Thoracic aorta (tissue), 2 donors: ENCODE data around the gene DNAJC11. TPM values are rescaled to one million over a fixed set of nuclear protein-coding genes. Genes with fewer than 3 reads are reported as not detected.

ENCODE experiments used
- ATAC-seq: fragments of 150-250 bp; one replicate; pipeline ENCODE4 v1.8.0; 2017; ENCODE audit warnings: low read depth; ENCODE audit not compliant: insufficient number of reproducible peaks, low FRiP score
- DNase-seq: peaks from one replicate; pipeline ENCODE4 v3.0.0-alpha.2; 2020; ENCODE audit warnings: low spot score
- H3K27ac ChIP-seq, 2 donors: fragments of 200-600 bp; sonication (generic); 1 replicate in 1 of 2; 2 replicates in 1 of 2; pipeline ENCODE4 v1.5.1; 2016; ENCODE audit warnings: mild to moderate bottlenecking in 2 of 2, moderate library complexity in 2 of 2
- H3K27me3 ChIP-seq: fragments of 200-600 bp; sonication (generic); replicated peaks from 2 replicates; pipeline ENCODE4 v1.6.0; 2016; ENCODE audit warnings: mild to moderate bottlenecking; ENCODE audit not compliant: insufficient read depth
- H3K36me3 ChIP-seq: fragments of 200-600 bp; sonication (generic); one replicate; pipeline ENCODE4 v1.5.1; 2016
- H3K4me1 ChIP-seq, 2 donors: fragments of 200-600 bp; sonication (generic); 1 replicate in 1 of 2; 2 replicates in 1 of 2; pipeline versions ENCODE4 v1.5.1 to v1.6.0; 2016; ENCODE audit warnings: low read depth in 2 of 2, mild to moderate bottlenecking in 1 of 2; ENCODE audit not compliant: control insufficient read depth in 1 of 2
- H3K4me3 ChIP-seq: fragments of 200-600 bp; sonication (generic); 2 replicates; pipeline ENCODE4 v1.5.1; 2016; ENCODE audit warnings: mild to moderate bottlenecking
- H3K9me3 ChIP-seq: fragments of 200-600 bp; sonication (generic); 2 replicates; pipeline ENCODE4 v1.5.1; 2016
- CTCF ChIP-seq: fragments of 200-600 bp; sonication (generic); IDR thresholded peaks from one replicate; pipeline ENCODE4 v1.5.1; 2019; ENCODE audit warnings: antibody characterized with exemption
- total RNA-seq, 2 donors: library from RNA; depleted of rRNA; stranded (reverse); fragments of >200 nt; gene quantifications; one replicate each; pipeline versions ENCODE4 v1.1.0 to v1.2.3, GENCODE V29; 2016

DNAJC11 gene
- total RNA-seq, 2 donors from 2014 or later: 19.4 to 40.4 TPM

- Histone ChIP-seq H3K27me3 (no peaks in the 10 kb centered on the region), H3K36me3 (no peaks in the 10 kb centered on the region), H3K27ac (no peak overlapping the region), H3K4me1 (peaks cover 12 to 13% of the 10 kb centered on the region in 2 donors), H3K4me3 (no peak overlapping the region), H3K9me3 (no peaks in the 10 kb centered on the region)
- DNase-seq (no peak), ATAC-seq (no peak)
- TF ChIP-seq CTCF: no peak
These were observed 37.5 kb upstream of the DNAJC11 start for GRCh38 chr1:6738987-6739676.

GRCh38 chr1:6732942-6733341 is 31.3 kb upstream of the DNAJC11 start:
- H3K36me3 ChIP-seq: no peaks in the 10 kb centered on the region
- no peaks in the 10 kb centered on the region for H3K9me3 ChIP-seq
- H3K27ac ChIP-seq: no peak overlapping the region
- no peak for ATAC-seq
- peaks cover 0 to 7% of the 10 kb centered on the region in 2 donors for H3K4me1 ChIP-seq
- H3K27me3 ChIP-seq: no peaks in the 10 kb centered on the region
- H3K4me3 ChIP-seq: no peak overlapping the region
- TF ChIP-seq CTCF: no peak
- DNase-seq: no peak

- Histone ChIP-seq H3K27me3 (no peaks in the 10 kb centered on the region), H3K4me3 (no peak overlapping the region), H3K9me3 (no peaks in the 10 kb centered on the region), H3K27ac (no peak overlapping the region), H3K36me3 (no peaks in the 10 kb centered on the region), H3K4me1 (peaks cover 0 to 17% of the 10 kb centered on the region in 2 donors)
- DNase-seq (no peak), ATAC-seq (no peak)
- TF ChIP-seq CTCF: no peak
These were observed 30.3 kb upstream of the DNAJC11 start for GRCh38 chr1:6731905-6732304.

- H3K27me3 ChIP-seq: no peaks in the 10 kb centered on the region
- no peak overlapping the region for H3K27ac ChIP-seq
- H3K9me3 ChIP-seq: no peaks in the 10 kb centered on the region
- peaks cover 0 to 19% of the 10 kb centered on the region in 2 donors for H3K4me1 ChIP-seq
- H3K4me3 ChIP-seq: no peak overlapping the region
- no peak for TF ChIP-seq CTCF
- no peak for DNase-seq
- ATAC-seq: peak; percentile 21
- H3K36me3 ChIP-seq: no peaks in the 10 kb centered on the region
These were observed 29.3 kb upstream of the DNAJC11 start for GRCh38 chr1:6730880-6731279.

- TF ChIP-seq CTCF: no peak
- Histone ChIP-seq H3K9me3 (no peaks in the 10 kb centered on the region), H3K27ac (peak overlapping the region in 1 of 2 donors; percentile 15), H3K27me3 (no peaks in the 10 kb centered on the region), H3K4me3 (no peak overlapping the region), H3K36me3 (no peaks in the 10 kb centered on the region), H3K4me1 (peaks cover 0 to 19% of the 10 kb centered on the region in 2 donors)
- DNase-seq: no peak
- ATAC-seq: no peak
These were observed 28.9 kb upstream of the DNAJC11 start for GRCh38 chr1:6730473-6730872.
